ENCODE measurements around the gene ITGAV.
A peak's percentile ranks its signal among the peaks of the same experiment; 100 is the strongest.

ITGAV gene

GRCh38 chr2:186589612-186590349 is at the start of gene ITGAV (continued):
- no peak for TF ChIP-seq ZNF146 (tag by site-specific recombination; IDR thresholded peaks at IDR 0.05)
- TF ChIP-seq GLI4 (tag by site-specific recombination; IDR thresholded peaks at IDR 0.05) = no peak
- TF ChIP-seq ZNF169 (tag by site-specific recombination; IDR thresholded peaks at IDR 0.05) = no peak
- TF ChIP-seq ZFP3 (tag by site-specific recombination; IDR thresholded peaks at IDR 0.05; ENCODE audit: low read depth) = no peak
- TF ChIP-seq ZBTB6 (tag by site-specific recombination; IDR thresholded peaks at IDR 0.05) = no peak
- TF ChIP-seq SP2 (tag by site-specific recombination; IDR thresholded peaks at IDR 0.05) = peak; percentile 53
- TF ChIP-seq ZNF266 (tag by site-specific recombination; IDR thresholded peaks at IDR 0.05; ENCODE audit: low read depth) = no peak
- no peak for TF ChIP-seq ZNF548 (tag by site-specific recombination; IDR thresholded peaks at IDR 0.05)
- no peak for TF ChIP-seq ZNF837 (tag by site-specific recombination; IDR thresholded peaks at IDR 0.05)
- no peak for TF ChIP-seq ZNF843 (tag by site-specific recombination; IDR thresholded peaks at IDR 0.05)
- TF ChIP-seq ZBTB8A (tag by site-specific recombination; IDR thresholded peaks at IDR 0.05) = peak; percentile 94
- no peak for TF ChIP-seq ZNF280D (tag by site-specific recombination; IDR thresholded peaks at IDR 0.05)
- no peak for TF ChIP-seq SETDB1 (IDR thresholded peaks at IDR 0.05; ENCODE audit: insufficient read length, low read length)
- no peak for TF ChIP-seq ZBTB7A (tag by site-specific recombination; IDR thresholded peaks at IDR 0.05; ENCODE audit: low read depth)
- TF ChIP-seq ZBTB26 (tag by site-specific recombination; optimal IDR thresholded peaks at IDR 0.05) = peak; percentile 91
- no peak for TF ChIP-seq ZNF645 (tag by site-specific recombination; IDR thresholded peaks at IDR 0.05)
- TF ChIP-seq ZNF561 (tag by site-specific recombination; IDR thresholded peaks at IDR 0.05; ENCODE audit: borderline replicate concordance) = peak; percentile 63; the same call in 1 of the 2 replicates
- no peak for TF ChIP-seq ZNF792 (tag by site-specific recombination; IDR thresholded peaks at IDR 0.05)
- no peak for TF ChIP-seq ZNF114 (tag by site-specific recombination; IDR thresholded peaks at IDR 0.05)
- TF ChIP-seq GLIS1 (tag by site-specific recombination; IDR thresholded peaks at IDR 0.05) = peak; percentile 63; the same call in 1 of the 2 replicates
- no peak for TF ChIP-seq ZNF549 (tag by site-specific recombination; IDR thresholded peaks at IDR 0.05)
- TF ChIP-seq ZBTB49 (tag by site-specific recombination; IDR thresholded peaks at IDR 0.05; ENCODE audit: low read depth) = no peak
- peak; percentile 52; the same call in 1 of the 2 replicates for TF ChIP-seq KLF8 (tag by site-specific recombination; IDR thresholded peaks at IDR 0.05)
- TF ChIP-seq ZNF654 (tag by site-specific recombination; IDR thresholded peaks at IDR 0.05; ENCODE audit: low read depth) = no peak
- no peak for TF ChIP-seq KLF1 (tag by site-specific recombination; IDR thresholded peaks at IDR 0.05)
- no peak for TF ChIP-seq ZNF48 (tag by site-specific recombination; IDR thresholded peaks at IDR 0.05)
- TF ChIP-seq ZNF423 (tag by site-specific recombination; IDR thresholded peaks at IDR 0.05) = no peak

All from HEK293 (cell line).